Left lung (tissue), 14 donors: Measurements from ENCODE around the gene GPR87. TPM values are rescaled to one million over a fixed set of nuclear protein-coding genes. Genes with fewer than 3 reads are reported as not detected.

ENCODE experiments used
- ATAC-seq: fragments of 200-7000 bp; cut with Tn5 transposase; one replicate; pipeline ENCODE4 v1.9.1; 2020; ENCODE audit warnings: moderate library complexity
- DNase-seq, 4 donors: peaks; one replicate each; pipeline ENCODE4 v3.0.0-alpha.2; 2013 to 2020
- H3K27ac ChIP-seq, 2 donors: fragments of 200-600 bp; sonication (generic) in 1 of 2; one replicate each; pipeline versions ENCODE4 v1.5.0 to v1.8.0; 2020 to 2021
- H3K27me3 ChIP-seq, 2 donors: fragments of 200-600 bp; sonication (generic) in 1 of 2; one replicate each; pipeline versions ENCODE4 v1.5.0 to v1.8.0; 2020 to 2021
- H3K36me3 ChIP-seq, 2 donors: fragments of 200-600 bp; sonication (generic) in 1 of 2; one replicate each; pipeline versions ENCODE4 v1.5.0 to v1.8.0; 2020 to 2021
- H3K4me1 ChIP-seq, 2 donors: fragments of 200-600 bp; one replicate each; pipeline ENCODE4 v1.8.0; 2021
- H3K4me3 ChIP-seq, 2 donors: fragments of 200-600 bp; sonication (generic) in 1 of 2; one replicate each; pipeline versions ENCODE4 v1.5.0 to v1.8.0; 2020 to 2021; ENCODE audit warnings: mild to moderate bottlenecking in 1 of 2
- H3K9me3 ChIP-seq, 2 donors: fragments of 200-600 bp; sonication (generic) in 1 of 2; one replicate each; pipeline versions ENCODE4 v1.5.0 to v1.8.0; 2020 to 2021
- intact Hi-C, 2 donors: fragments of 100-400 bp; cut with DNase I; formaldehyde crosslinking; loops; one replicate each; pipeline versions ENCODE4 v1.11.2 to v1.14.2; 2022
- long read RNA-seq, 12 donors: library from polyadenylated mRNA in 2 of 12; unstranded in 2 of 12; transcript quantifications; one replicate each; pipeline ENCODE4 v2.0.0 and lab custom pipeline, GENCODE V29; 2019 to 2026
- polyA plus RNA-seq, 6 donors: library from polyadenylated mRNA; unstranded; fragments of 120-200 nt; gene quantifications; one replicate each; pipeline ENCODE4 v1.2.1, GENCODE V29; 2013; ENCODE audit not compliant: insufficient read length in 6 of 6
- total RNA-seq, 2 donors: library from RNA; stranded (reverse); fragmentation: NEBNext Ultra II Directional; extraction: Animal tissue kit (Norgen Biotek cat#: 25700); gene quantifications; one replicate each; pipeline ENCODE4 v1.2.1, GENCODE V29; 2021
- TF ChIP-seq, protein P1 (sequence below), 2 donors: fragments of 200-600 bp; sonication (generic) in 1 of 2; IDR thresholded peaks; one replicate each; pipeline versions ENCODE4 v1.5.0 to v1.8.0; 2021; ENCODE audit warnings: antibody characterized with exemption in 2 of 2
- donor health status: DM: no; HTN: yes; CAD: no.
- donor health status: DM: no; HTN: no; CAD: no.

GPR87 gene, protein sequence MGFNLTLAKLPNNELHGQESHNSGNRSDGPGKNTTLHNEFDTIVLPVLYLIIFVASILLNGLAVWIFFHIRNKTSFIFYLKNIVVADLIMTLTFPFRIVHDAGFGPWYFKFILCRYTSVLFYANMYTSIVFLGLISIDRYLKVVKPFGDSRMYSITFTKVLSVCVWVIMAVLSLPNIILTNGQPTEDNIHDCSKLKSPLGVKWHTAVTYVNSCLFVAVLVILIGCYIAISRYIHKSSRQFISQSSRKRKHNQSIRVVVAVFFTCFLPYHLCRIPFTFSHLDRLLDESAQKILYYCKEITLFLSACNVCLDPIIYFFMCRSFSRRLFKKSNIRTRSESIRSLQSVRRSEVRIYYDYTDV
- under 1 TPM; 0.52 to 0.85 TPM for total RNA-seq
- not detected for polyA plus RNA-seq
- long read RNA-seq, donor 1: 0 reads
- long read RNA-seq, donor 2: 0 reads
- long read RNA-seq, donor 3: 0 reads
- long read RNA-seq, donor 4: 0 reads
- long read RNA-seq, donor 5: 0 reads
- long read RNA-seq, donor 6: 0 reads
- long read RNA-seq, donor 7: 0 reads
- long read RNA-seq, donor 8: 0 reads
- long read RNA-seq, donor 9: 0 reads
- long read RNA-seq, donor 10: 0 reads
- long read RNA-seq, donor 11: 0 reads
- long read RNA-seq, donor 12: 0 reads

DNA sequence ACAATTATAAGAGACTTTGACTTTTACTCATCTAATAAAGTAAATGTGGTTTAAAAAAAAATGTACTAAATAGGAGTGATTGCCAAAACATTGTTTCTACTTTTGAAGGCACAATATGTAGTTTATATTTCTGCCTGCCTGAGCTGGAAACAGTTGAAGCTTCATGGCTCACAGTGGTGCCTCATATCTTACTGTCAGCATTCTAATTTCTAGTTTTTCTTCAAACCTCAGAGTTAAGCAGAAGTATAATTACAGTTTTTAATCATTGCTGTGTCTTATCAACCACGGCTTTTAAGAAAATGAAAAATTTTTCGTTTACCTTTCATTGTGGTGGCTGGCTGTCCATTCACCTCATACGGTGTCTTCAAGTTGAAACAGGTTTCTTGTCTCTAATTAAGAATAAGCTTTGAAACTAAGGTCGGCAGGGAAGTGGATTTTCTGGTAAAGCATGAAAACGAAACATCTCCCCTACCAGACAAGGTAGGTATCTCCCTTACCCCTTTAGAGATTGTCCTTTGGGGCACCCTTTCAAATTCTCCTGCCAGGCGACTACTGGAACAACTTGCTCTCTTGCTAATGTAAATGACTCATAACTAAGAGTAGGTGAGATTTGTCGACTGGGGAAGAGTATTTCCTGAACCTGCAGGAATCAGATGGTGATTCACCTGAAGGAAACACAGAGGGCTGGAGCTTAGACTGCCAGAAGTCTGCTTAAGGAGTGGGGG lies at the start of gene GPR87:
Gene GPR87, minus strand, starts transcription at position 554 of the 725 bp plus-strand sequence. CDS start 16,720 bp downstream, outside the sequence.
- peak; percentile 38 for ATAC-seq
- TF ChIP-seq, protein P1, sequence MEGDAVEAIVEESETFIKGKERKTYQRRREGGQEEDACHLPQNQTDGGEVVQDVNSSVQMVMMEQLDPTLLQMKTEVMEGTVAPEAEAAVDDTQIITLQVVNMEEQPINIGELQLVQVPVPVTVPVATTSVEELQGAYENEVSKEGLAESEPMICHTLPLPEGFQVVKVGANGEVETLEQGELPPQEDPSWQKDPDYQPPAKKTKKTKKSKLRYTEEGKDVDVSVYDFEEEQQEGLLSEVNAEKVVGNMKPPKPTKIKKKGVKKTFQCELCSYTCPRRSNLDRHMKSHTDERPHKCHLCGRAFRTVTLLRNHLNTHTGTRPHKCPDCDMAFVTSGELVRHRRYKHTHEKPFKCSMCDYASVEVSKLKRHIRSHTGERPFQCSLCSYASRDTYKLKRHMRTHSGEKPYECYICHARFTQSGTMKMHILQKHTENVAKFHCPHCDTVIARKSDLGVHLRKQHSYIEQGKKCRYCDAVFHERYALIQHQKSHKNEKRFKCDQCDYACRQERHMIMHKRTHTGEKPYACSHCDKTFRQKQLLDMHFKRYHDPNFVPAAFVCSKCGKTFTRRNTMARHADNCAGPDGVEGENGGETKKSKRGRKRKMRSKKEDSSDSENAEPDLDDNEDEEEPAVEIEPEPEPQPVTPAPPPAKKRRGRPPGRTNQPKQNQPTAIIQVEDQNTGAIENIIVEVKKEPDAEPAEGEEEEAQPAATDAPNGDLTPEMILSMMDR (IDR thresholded peaks at IDR 0.05): no peak
- intact Hi-C loops: no loop called here

DNA sequence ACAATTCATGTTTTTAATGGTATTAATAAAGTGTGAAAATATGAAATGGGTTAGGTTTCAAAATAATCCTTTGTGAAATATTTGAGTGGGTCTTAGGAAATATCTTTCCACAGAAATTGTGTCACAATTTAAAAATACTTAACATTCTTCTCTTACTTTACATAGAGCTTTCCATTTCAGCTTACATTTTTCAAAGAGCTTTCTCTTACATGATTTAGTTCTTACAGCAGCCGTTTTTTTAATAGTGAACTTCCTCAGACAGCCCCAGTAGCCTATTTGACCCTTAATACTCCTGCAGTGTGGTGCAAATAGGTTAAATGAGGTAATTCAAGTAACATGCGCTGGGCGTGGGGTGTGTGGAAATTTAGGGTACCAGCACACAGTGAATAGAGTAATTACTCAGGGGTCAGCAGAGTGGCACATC lies 46.1 kb upstream of the GPR87 start:
- H3K27ac ChIP-seq: peak overlapping the region in 1 of 2 donors; percentile 66
- ATAC-seq (peak; percentile 43), DNase-seq (peak in 1 of 4 donors; percentile 33)

More for the DNA sequence above, at the start of gene GPR87:
- DNase-seq: no peak
- Histone ChIP-seq H3K27ac (no peak within 1 kb of the TSS), H3K4me1 (peaks cover 0 to 27% of the 10 kb centered on the region in 2 donors), H3K36me3 (no peaks in the 10 kb centered on the region), H3K4me3 (no peak within 1 kb of the TSS), H3K9me3 (no peaks in the 10 kb centered on the region), H3K27me3 (no peaks in the 10 kb centered on the region)

DNA sequence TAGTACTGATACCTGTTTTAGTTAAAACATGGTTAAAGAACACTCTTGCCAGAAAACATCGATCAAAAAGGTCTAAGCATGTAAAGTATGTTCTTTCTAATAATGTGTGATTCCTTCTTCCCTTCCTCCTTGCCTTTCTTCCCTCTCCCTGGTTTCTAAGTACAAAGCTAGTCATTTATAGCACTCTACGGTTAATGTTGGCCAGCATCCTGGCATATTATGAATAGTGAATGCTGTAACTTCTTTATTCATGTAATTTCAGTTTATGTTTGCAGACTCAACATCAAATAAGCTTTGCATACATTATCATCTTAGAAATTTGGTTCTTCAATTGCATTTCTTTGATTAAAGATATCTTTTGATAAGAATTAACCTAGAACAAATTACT lies 40.8 kb upstream of the GPR87 start:
- Histone ChIP-seq H3K36me3 (no peaks in the 10 kb centered on the region), H3K27ac (peak overlapping the region in 1 of 2 donors; percentile 42), H3K9me3 (no peaks in the 10 kb centered on the region), H3K4me3 (no peak overlapping the region), H3K4me1 (peaks cover 0 to 22% of the 10 kb centered on the region in 2 donors), H3K27me3 (no peaks in the 10 kb centered on the region)
- no peak for ATAC-seq
- intact Hi-C loops: no loop called here
- DNase-seq: no peak
- TF ChIP-seq, protein P1 (IDR thresholded peaks at IDR 0.05): no peak

More for the DNA sequence above, 46.1 kb upstream of the GPR87 start:
- Histone ChIP-seq H3K4me1 (peaks cover 0 to 15% of the 10 kb centered on the region in 2 donors), H3K9me3 (no peaks in the 10 kb centered on the region), H3K36me3 (no peaks in the 10 kb centered on the region), H3K27me3 (no peaks in the 10 kb centered on the region), H3K4me3 (no peak overlapping the region)
- TF ChIP-seq, protein P1 (IDR thresholded peaks at IDR 0.05): no peak
- intact Hi-C loops: no loop called here

DNA sequence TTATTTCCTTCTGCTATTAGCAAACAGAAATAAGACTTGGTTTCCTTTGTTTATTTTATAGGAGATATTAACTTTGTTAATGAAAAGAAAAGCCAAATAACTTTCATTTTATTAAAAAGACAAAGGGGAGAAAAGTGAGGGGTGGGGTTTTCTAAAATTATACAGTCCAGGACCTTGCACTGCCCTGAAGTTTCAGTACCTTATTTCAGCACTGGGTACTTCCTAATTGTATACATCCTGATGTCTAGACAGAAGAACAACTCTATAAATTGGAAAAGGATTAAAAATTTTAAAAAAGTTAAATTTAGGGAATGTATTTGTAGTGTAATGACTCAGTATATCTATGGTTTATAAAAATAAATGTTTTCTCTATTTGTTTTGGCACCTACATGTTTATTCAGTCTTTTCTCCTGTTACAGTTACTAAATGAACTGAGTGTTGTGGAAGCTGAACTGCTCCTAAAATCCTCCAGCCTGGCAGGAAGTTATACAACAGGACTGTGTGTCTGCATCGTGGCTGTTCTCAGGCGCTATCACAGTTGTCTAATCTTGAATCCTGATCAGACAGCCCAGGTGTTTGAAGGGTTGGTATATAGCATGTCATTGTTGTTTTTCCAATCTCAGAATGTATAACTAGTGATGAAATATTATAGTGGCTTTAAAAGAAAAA lies 40.3 kb upstream of the GPR87 start:
- TF ChIP-seq, protein P1 (IDR thresholded peaks at IDR 0.05): no peak
- Histone ChIP-seq H3K27me3 (no peaks in the 10 kb centered on the region), H3K4me1 (peaks cover 0 to 24% of the 10 kb centered on the region in 2 donors), H3K36me3 (no peaks in the 10 kb centered on the region), H3K4me3 (no peak overlapping the region), H3K27ac (peak overlapping the region in 1 of 2 donors; percentile 42), H3K9me3 (no peaks in the 10 kb centered on the region)
- DNase-seq (no peak), ATAC-seq (no peak)
- intact Hi-C loops: no loop called here
